ENCODE results near the gene UGGT1. TPM values are rescaled to one million over a fixed set of nuclear protein-coding genes. Genes with fewer than 3 reads are reported as not detected.

Gene UGGT1
- total RNA-seq, 8 experiments from 2014 or later: 21.8 to 50.2 (median 39.5) TPM

GRCh38 chr2:128241896-128242295, 150.9 kb downstream of the UGGT1 start:
- H3K4me3 ChIP-seq: no peak overlapping the region
- 54 to 100% (median 66%) methylated on average over 1 to 3 of the region's 3 CpGs; no CpG with 5 or more reads in 5 of the 10 experiments for WGBS, 10 experiments

More at GRCh38 chr2:128241896-128242295, 150.9 kb downstream of the UGGT1 start:
- in situ Hi-C loops (cut with MboI; ENCODE audit: low pct_unique_long_range_greater_than_20kb in 2 of 9, low sequenced_read_pairs in 9 of 9, unreplicated experiment in 9 of 9): no loop called here
- no peak overlapping the region for H3K27ac ChIP-seq
- ATAC-seq (replicated peaks in 6 of 8): no peak
- peaks cover 2 to 4% of the 10 kb centered on the region in 2 donors for H3K4me1 ChIP-seq (replicated peaks in 1 of 2)

Other genes with a start within 250 kb of the UGGT1 start
- gene POLR2D, start 233.0 kb upstream of the UGGT1 start, total RNA-seq: 10 to 100 TPM; 17.3 to 42.2 (median 23.2) TPM
- 10 to 100 TPM in 6 of 8 experiments, 1 to 10 TPM in 2; 9.5 to 23.5 (median 14.7) TPM for gene AMMECR1L, start 205.2 kb upstream of the UGGT1 start, total RNA-seq
- gene SAP130, start 63.1 kb upstream of the UGGT1 start, total RNA-seq: 10 to 100 TPM in 7 of 8 experiments, 1 to 10 TPM in 1; 8.6 to 16.6 (median 13.9) TPM
- 100 to 1,000 TPM in 1 of 8 experiments, 10 to 100 TPM in 6, 1 to 10 TPM in 1; 8.4 to 111 (median 54.1) TPM for gene HS6ST1, start 227.7 kb downstream of the UGGT1 start, total RNA-seq

All from motor neuron (in vitro differentiated cells).